MM.1S (cell line): ENCODE data around the gene ZBTB2.

Experiments
- DNase-seq: peaks from one replicate; pipeline ENCODE4 v3.0.0-alpha.2; 2015
- H2AFZ ChIP-seq: fragments of 300-600 bp; sonication (generic); 2 replicates; pipeline ENCODE4 v1.6.0; 2016; ENCODE audit warnings: antibody characterized with exemption, low read length
- H3F3A ChIP-seq: fragments of 300-600 bp; sonication (generic); 2 replicates; pipeline ENCODE4 v1.6.1; 2016; ENCODE audit warnings: mild to moderate bottlenecking, antibody characterized with exemption, low read length, moderate library complexity, mixed read lengths; ENCODE audit not compliant: insufficient read depth
- H3K27ac ChIP-seq: fragments of 300-600 bp; sonication (generic); 2 replicates; pipeline ENCODE4 v1.5.1; 2016; ENCODE audit warnings: mild to moderate bottlenecking, low read length
- H3K27me3 ChIP-seq: fragments of 300-600 bp; sonication (generic); replicated peaks from 2 replicates; pipeline ENCODE4 v1.6.0; 2016; ENCODE audit warnings: low read length; ENCODE audit not compliant: insufficient read depth
- H3K36me3 ChIP-seq: fragments of 300-600 bp; sonication (generic); replicated peaks from 2 replicates; pipeline ENCODE4 v1.6.1; 2016; ENCODE audit warnings: mild to moderate bottlenecking, low read length, mixed read lengths; ENCODE audit not compliant: insufficient read depth
- H3K4me1 ChIP-seq: fragments of 300-600 bp; sonication (generic); 2 replicates; pipeline ENCODE4 v1.6.1; 2016; ENCODE audit warnings: low read length, mixed read lengths
- H3K4me2 ChIP-seq: fragments of 300-600 bp; sonication (generic); 2 replicates; pipeline ENCODE4 v1.6.0; 2016; ENCODE audit warnings: low read depth, low read length
- H3K4me3 ChIP-seq: fragments of 300-600 bp; sonication (generic); 2 replicates; pipeline ENCODE4 v1.5.1; 2016; ENCODE audit warnings: low read length, mixed read lengths
- H3K79me2 ChIP-seq: fragments of 300-600 bp; sonication (generic); 2 replicates; pipeline ENCODE4 v1.6.1; 2016; ENCODE audit warnings: mixed run types, low read length, mixed read lengths
- H3K9ac ChIP-seq: fragments of 300-600 bp; sonication (generic); 2 replicates; pipeline ENCODE4 v1.6.1; 2016; ENCODE audit warnings: low read length, mixed read lengths
- H3K9me2 ChIP-seq: fragments of 300-600 bp; sonication (generic); replicated peaks from 2 replicates; pipeline ENCODE4 v1.6.1; 2016; ENCODE audit warnings: mild to moderate bottlenecking, low read length, mixed read lengths; ENCODE audit not compliant: insufficient read depth
- H3K9me3 ChIP-seq: fragments of 300-600 bp; sonication (generic); replicated peaks from 2 replicates; pipeline ENCODE4 v1.6.1; 2016; ENCODE audit warnings: mild to moderate bottlenecking, low read length, mixed read lengths; ENCODE audit not compliant: insufficient read depth
- H4K20me1 ChIP-seq: fragments of 300-600 bp; sonication (generic); 2 replicates; pipeline ENCODE4 v1.6.1; 2016; ENCODE audit warnings: mild to moderate bottlenecking, low read length, moderate library complexity, mixed read lengths; ENCODE audit not compliant: insufficient read depth
- CTCF ChIP-seq: fragments of 300-600 bp; sonication (generic); IDR thresholded peaks from 2 replicates; pipeline ENCODE4 v1.5.1; 2016; ENCODE audit warnings: antibody characterized with exemption, low read length, mixed read lengths
- EZH2 ChIP-seq: fragments of 300-600 bp; sonication (generic); optimal IDR thresholded peaks from 2 replicates; pipeline ENCODE3; 2017; ENCODE audit warnings: low read depth, mild to moderate bottlenecking, antibody characterized with exemption, low read length, mixed read lengths
- EZH2phosphoT487 ChIP-seq: fragments of 300-600 bp; sonication (generic); IDR thresholded peaks from 2 replicates; pipeline ENCODE4 v1.6.1; 2018; ENCODE audit warnings: antibody characterized with exemption, low read length

The ZBTB2 gene

GRCh38 chr6:151437401-151437800, 46.0 kb upstream of the ZBTB2 start:
- Histone ChIP-seq H3K27ac (no peak overlapping the region), H3F3A (0 out of 2 replicates have a peak, but pooled peaks cover 6% of the 10 kb centered on the region), H3K9me3 (no peaks in the 10 kb centered on the region), H3K4me3 (no peak overlapping the region), H2AFZ (no peak overlapping the region), H3K9ac (no peak overlapping the region), H3K79me2 (peaks cover 34% of the 10 kb centered on the region), H3K27me3 (no peaks in the 10 kb centered on the region), H4K20me1 (no peaks in the 10 kb centered on the region), H3K4me1 (no peaks in the 10 kb centered on the region), H3K9me2 (no peaks in the 10 kb centered on the region), H3K36me3 (no peaks in the 10 kb centered on the region), H3K4me2 (no peak overlapping the region)
- DNase-seq: no peak
- TF ChIP-seq CTCF: no peak
- TF ChIP-seq EZH2phosphoT487: no peak
- no peak for TF ChIP-seq EZH2

GRCh38 chr6:151436802-151437201, 45.4 kb upstream of the ZBTB2 start:
- Histone ChIP-seq H2AFZ (no peak overlapping the region), H3K36me3 (no peaks in the 10 kb centered on the region), H3K9me2 (no peaks in the 10 kb centered on the region), H3K4me2 (no peak overlapping the region), H3K9me3 (no peaks in the 10 kb centered on the region), H3K9ac (no peak overlapping the region), H3K79me2 (peaks cover 34% of the 10 kb centered on the region), H3F3A (0 out of 2 replicates have a peak, but pooled peaks cover 6% of the 10 kb centered on the region), H4K20me1 (no peaks in the 10 kb centered on the region), H3K4me1 (no peaks in the 10 kb centered on the region), H3K27ac (no peak overlapping the region), H3K4me3 (no peak overlapping the region), H3K27me3 (no peaks in the 10 kb centered on the region)
- no peak for DNase-seq
- TF ChIP-seq EZH2phosphoT487 (no peak), CTCF (no peak), EZH2 (no peak)

- H3K9me3 ChIP-seq: no peaks in the 10 kb centered on the region
- no peaks in the 10 kb centered on the region for H3K27me3 ChIP-seq
- no peak overlapping the region for H3K4me3 ChIP-seq
- TF ChIP-seq EZH2phosphoT487 (no peak), CTCF (no peak), EZH2 (no peak)
- no peaks in the 10 kb centered on the region for H3K36me3 ChIP-seq
- H3K27ac ChIP-seq: no peak overlapping the region
- H3K9ac ChIP-seq: no peak overlapping the region
- no peak overlapping the region for H2AFZ ChIP-seq
- no peak for DNase-seq
- peaks cover 29% of the 10 kb centered on the region for H3K79me2 ChIP-seq
- H3K9me2 ChIP-seq: no peaks in the 10 kb centered on the region
- H3F3A ChIP-seq: 0 out of 2 replicates have a peak, but pooled peaks cover 6% of the 10 kb centered on the region
- H4K20me1 ChIP-seq: no peaks in the 10 kb centered on the region
- H3K4me1 ChIP-seq: no peaks in the 10 kb centered on the region
- H3K4me2 ChIP-seq: no peak overlapping the region
Measured at GRCh38 chr6:151436300-151436699, 44.9 kb upstream of the ZBTB2 start.
